ENCODE data around the gene CRYBG2.
A peak's percentile ranks its signal among the peaks of the same experiment; 100 is the strongest.
"Not testable (repeated sequence)": the region's sequence is repeated elsewhere in the genome, so short reads cannot be mapped to it uniquely, and the experiment has no call there.

The CRYBG2 gene

GRCh38 chr1:26295194-26296138, 58.5 kb downstream of the CRYBG2 start:
- DNase-seq (ENCODE audit: low read depth): no peak

GRCh38 chr1:26293911-26294463, 59.9 kb downstream of the CRYBG2 start:
- no peak for DNase-seq (ENCODE audit: low read depth)

- DNase-seq (ENCODE audit: low read depth): not testable (repeated sequence)
Observed at GRCh38 chr1:26292735-26293134, 61.2 kb downstream of the CRYBG2 start.

- no peak for DNase-seq (ENCODE audit: low read depth)
Observed at GRCh38 chr1:26291939-26292338, 62.0 kb downstream of the CRYBG2 start.

GRCh38 chr1:26291433-26291832, 62.5 kb downstream of the CRYBG2 start:
- DNase-seq (ENCODE audit: low read depth): no peak

GRCh38 chr1:26290882-26291261, 63.1 kb downstream of the CRYBG2 start:
- no peak for DNase-seq (ENCODE audit: low read depth)

- no peak for DNase-seq (ENCODE audit: low read depth)
Observed at GRCh38 chr1:26290122-26290881, 63.6 kb downstream of the CRYBG2 start.

GRCh38 chr1:26289158-26290059, 64.5 kb downstream of the CRYBG2 start:
- no peak for DNase-seq (ENCODE audit: low read depth)

- no peak for DNase-seq (ENCODE audit: low read depth)
Observed at GRCh38 chr1:26288311-26288941, 65.5 kb downstream of the CRYBG2 start.

GRCh38 chr1:26287811-26288210, 66.1 kb downstream of the CRYBG2 start:
- DNase-seq (ENCODE audit: low read depth): no peak

GRCh38 chr1:26287033-26287711, 66.8 kb downstream of the CRYBG2 start:
- no peak for DNase-seq (ENCODE audit: low read depth)

- no peak for DNase-seq (ENCODE audit: low read depth)
Observed at GRCh38 chr1:26286064-26286416, 67.9 kb downstream of the CRYBG2 start.

GRCh38 chr1:26285366-26286063, 68.4 kb downstream of the CRYBG2 start:
- no peak for DNase-seq (ENCODE audit: low read depth)

- peak; percentile 91 for DNase-seq (ENCODE audit: low read depth)
Observed at GRCh38 chr1:26284597-26285347, 69.2 kb downstream of the CRYBG2 start.

GRCh38 chr1:26283871-26284596, 69.9 kb downstream of the CRYBG2 start:
- DNase-seq (ENCODE audit: low read depth): no peak

- no peak for DNase-seq (ENCODE audit: low read depth)
Observed at GRCh38 chr1:26283279-26283853, 70.6 kb downstream of the CRYBG2 start.

GRCh38 chr1:26282401-26282918, 71.5 kb downstream of the CRYBG2 start:
- no peak for DNase-seq (ENCODE audit: low read depth)

GRCh38 chr1:26281971-26282370, 72.0 kb downstream of the CRYBG2 start:
- DNase-seq (ENCODE audit: low read depth): no peak

Data from stimulated activated CD8-positive, alpha-beta memory T cell treated with anti-CD3 and anti-CD28 coated beads, Interleukin-12 subunit alpha, Interleukin-12 subunit beta, amount 100 ng/mL, for 4 hours (primary cell).